PC-9 (cell line): Measurements from ENCODE around the gene EIF5A.

Experiments used
- CTCF ChIP-seq: fragments of 200-600 bp; sonication (generic); conservative IDR thresholded peaks from 2 replicates; pipeline ENCODE4 v1.6.1; 2017; ENCODE audit warnings: mixed run types, antibody characterized with exemption, mild to moderate bottlenecking, moderate library complexity
- EZH2 ChIP-seq: fragments of 200-600 bp; sonication (generic); IDR thresholded peaks from 2 replicates; pipeline ENCODE4 v1.8.0; 2017; ENCODE audit warnings: antibody characterized with exemption, low read depth

GRCh38 chr17:7296189-7296861 lies 11.1 kb upstream of the EIF5A start:
- TF ChIP-seq EZH2 (no peak), CTCF (peak; percentile 95)
